Caco-2 (cell line): ENCODE results near the gene DDX39B. TPM values are rescaled to one million over a fixed set of nuclear protein-coding genes. Genes with fewer than 3 reads are reported as not detected.

Experiments used
- BruUV-seq: library from RNA; stranded (reverse); fragments of 400-500 nt; replicated peaks from 2 replicates; lab custom pipeline; 2021; lab: Mats Ljungman, UMichigan
- CTCF ChIA-PET: fragments of 300-600 bp; sonication (Branson Sonifier 250); formaldehyde crosslinking; loops from one replicate; lab custom pipeline; 2022; ENCODE audit warnings: antibody characterized with exemption; lab: Charles Lee
- POLR2A ChIA-PET: fragments of 300-600 bp; sonication (Branson Sonifier 250); formaldehyde crosslinking; loops from one replicate; lab custom pipeline; 2022; ENCODE audit warnings: antibody characterized with exemption; lab: Charles Lee
- DNase-seq, 2 experiments: peaks; one replicate each; pipeline versions ENCODE4 v3.0.0 to v3.0.0-alpha.2; 2020 to 2022
- H3K27me3 ChIP-seq: replicated peaks from 2 replicates; pipeline ENCODE4 v1.6.0; 2011; ENCODE audit warnings: low read length; ENCODE audit not compliant: control insufficient read depth, insufficient read depth
- H3K36me3 ChIP-seq: 2 replicates; pipeline ENCODE4 v1.5.1; 2011; ENCODE audit warnings: low read length; ENCODE audit not compliant: control insufficient read depth, insufficient read depth
- H3K4me1 ChIP-seq: fragments of 250-450 bp; sonication (Bioruptor Pico); 2 replicates; pipeline ENCODE4 v1.5.1; 2020; ENCODE audit warnings: mild to moderate bottlenecking
- H3K4me3 ChIP-seq: 2 replicates; pipeline ENCODE4 v1.5.1; 2011; ENCODE audit warnings: low read depth, mild to moderate bottlenecking, control low read depth, low read length
- H3K9me3 ChIP-seq: fragments of 250-450 bp; sonication (Bioruptor Pico); 2 replicates; pipeline ENCODE4 v1.5.1; 2020; ENCODE audit warnings: mild to moderate bottlenecking, moderate library complexity
- H3K27ac Mint-ChIP-seq: one replicate; pipeline ENCODE4 v1.8.0; 2022; ENCODE audit warnings: mixed read lengths; ENCODE audit not compliant: unreplicated experiment
- H3K27me3 Mint-ChIP-seq: one replicate; pipeline ENCODE4 v1.8.0; 2022; ENCODE audit warnings: mixed read lengths; ENCODE audit not compliant: insufficient read depth, unreplicated experiment
- H3K36me3 Mint-ChIP-seq: one replicate; pipeline ENCODE4 v1.8.0; 2022; ENCODE audit warnings: mild to moderate bottlenecking, mixed read lengths; ENCODE audit not compliant: insufficient read depth, unreplicated experiment
- H3K4me1 Mint-ChIP-seq: one replicate; pipeline ENCODE4 v1.8.0; 2022; ENCODE audit warnings: low read depth, mixed read lengths; ENCODE audit not compliant: unreplicated experiment
- H3K4me3 Mint-ChIP-seq: one replicate; pipeline ENCODE4 v1.8.0; 2022; ENCODE audit warnings: mild to moderate bottlenecking, moderate library complexity, mixed read lengths; ENCODE audit not compliant: unreplicated experiment
- H3K9me3 Mint-ChIP-seq: one replicate; pipeline ENCODE4 v1.8.0; 2022; ENCODE audit warnings: mixed read lengths; ENCODE audit not compliant: unreplicated experiment
- intact Hi-C: fragments of 100-400 bp; cut with micrococcal nuclease; formaldehyde crosslinking; loops from one replicate; pipeline ENCODE4 v1.10.0; 2022; ENCODE audit not compliant: unreplicated experiment
- total RNA-seq: library from RNA; stranded (reverse); gene quantifications from 2 replicates; pipeline ENCODE4 v1.2.3, GENCODE V29; 2022
- TF ChIP-seq, protein P1 (sequence below), 2 experiments: fragments of 200-600 bp in 1 of 2; IDR thresholded peaks; 1 replicate in 1 of 2; 2 replicates in 1 of 2; pipeline versions ENCODE4 v1.5.1 to v1.8.0; 2011 to 2022; ENCODE audit warnings: antibody characterized with exemption in 1 of 2, control low read depth in 1 of 2, inconsistent platforms in 1 of 2, low read depth in 1 of 2, low read length in 1 of 2, mild to moderate bottlenecking in 1 of 2, moderate library complexity in 1 of 2; ENCODE audit not compliant: insufficient read depth in 1 of 2, severe bottlenecking in 1 of 2, unreplicated experiment in 1 of 2

The DDX39B gene
- total RNA-seq, 1 experiment from 2014 or later: 416 TPM

- ChIA-PET POLR2A (no interaction called here), CTCF (no interaction called here)
- Mint-ChIP-seq H3K4me1 (peaks cover 18% of the 10 kb centered on the region), H3K27me3 (peaks cover 3% of the 10 kb centered on the region), H3K27ac (peak within 1 kb of the TSS; percentile 53), H3K4me3 (no peak within 1 kb of the TSS), H3K9me3 (no peaks in the 10 kb centered on the region), H3K36me3 (no peaks in the 10 kb centered on the region)
- Histone ChIP-seq H3K4me3 (no peak within 1 kb of the TSS), H3K27me3 (no peaks in the 10 kb centered on the region), H3K36me3 (no peaks in the 10 kb centered on the region), H3K9me3 (no peaks in the 10 kb centered on the region), H3K4me1 (peaks cover 10% of the 10 kb centered on the region)
- intact Hi-C loops: no loop called here
- BruUV-seq: no TSS peak
- no peak for DNase-seq
- TF ChIP-seq, protein P1, sequence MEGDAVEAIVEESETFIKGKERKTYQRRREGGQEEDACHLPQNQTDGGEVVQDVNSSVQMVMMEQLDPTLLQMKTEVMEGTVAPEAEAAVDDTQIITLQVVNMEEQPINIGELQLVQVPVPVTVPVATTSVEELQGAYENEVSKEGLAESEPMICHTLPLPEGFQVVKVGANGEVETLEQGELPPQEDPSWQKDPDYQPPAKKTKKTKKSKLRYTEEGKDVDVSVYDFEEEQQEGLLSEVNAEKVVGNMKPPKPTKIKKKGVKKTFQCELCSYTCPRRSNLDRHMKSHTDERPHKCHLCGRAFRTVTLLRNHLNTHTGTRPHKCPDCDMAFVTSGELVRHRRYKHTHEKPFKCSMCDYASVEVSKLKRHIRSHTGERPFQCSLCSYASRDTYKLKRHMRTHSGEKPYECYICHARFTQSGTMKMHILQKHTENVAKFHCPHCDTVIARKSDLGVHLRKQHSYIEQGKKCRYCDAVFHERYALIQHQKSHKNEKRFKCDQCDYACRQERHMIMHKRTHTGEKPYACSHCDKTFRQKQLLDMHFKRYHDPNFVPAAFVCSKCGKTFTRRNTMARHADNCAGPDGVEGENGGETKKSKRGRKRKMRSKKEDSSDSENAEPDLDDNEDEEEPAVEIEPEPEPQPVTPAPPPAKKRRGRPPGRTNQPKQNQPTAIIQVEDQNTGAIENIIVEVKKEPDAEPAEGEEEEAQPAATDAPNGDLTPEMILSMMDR (IDR thresholded peaks at IDR 0.05; ENCODE audit: insufficient read depth in 1 of 2, low read depth in 1 of 2, low read length in 1 of 2, severe bottlenecking in 1 of 2, unreplicated experiment in 1 of 2): no peak
Measured at GRCh38 chr6:31572041-31572911, 30.5 kb upstream of the DDX39B start, which contains the start of gene LTA. Gene LTA, plus strand, starts transcription at chr6:31572289. Its CDS starts 454 bp downstream, at chr6:31572743.

DNA sequence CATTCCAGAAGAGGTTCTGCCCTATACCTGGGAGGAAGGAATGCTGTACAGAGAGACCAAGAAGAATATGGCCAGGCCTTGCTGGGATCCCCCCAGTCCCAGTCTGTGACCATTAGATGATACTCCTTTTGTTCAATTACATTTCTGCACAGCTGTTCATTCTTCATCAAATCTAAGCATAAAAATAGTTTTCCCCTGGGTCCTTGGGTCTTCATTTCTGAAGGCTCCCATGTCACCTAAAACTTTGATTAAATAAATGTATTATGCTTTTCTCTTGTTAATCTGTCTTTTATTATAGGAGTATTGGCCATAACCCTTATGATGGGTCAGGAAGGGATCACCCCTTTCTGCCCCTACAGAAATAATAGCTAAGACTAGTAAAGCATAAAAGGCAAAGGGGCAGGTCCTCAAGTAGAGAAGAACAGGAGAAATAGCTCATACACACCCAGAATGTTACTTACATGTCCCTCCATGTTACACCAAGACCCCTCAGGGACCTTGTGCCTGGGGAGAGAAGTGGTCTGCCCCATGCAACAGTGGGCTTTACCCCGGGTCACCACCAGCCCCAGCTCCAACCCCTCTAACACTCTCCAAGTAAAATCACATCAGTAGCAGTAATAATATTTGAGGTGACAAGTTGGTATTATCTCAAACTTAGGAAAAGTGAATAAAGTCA, 28.2 kb upstream of the DDX39B start:
- no peak overlapping the region for H3K4me3 Mint-ChIP-seq
- no TSS peak for BruUV-seq
- POLR2A ChIA-PET: no interaction called here

GRCh38 chr6:31568537-31568961, 26.7 kb upstream of the DDX39B start:
- intact Hi-C loops: no loop called here
- Histone ChIP-seq H3K9me3 (no peaks in the 10 kb centered on the region), H3K36me3 (no peaks in the 10 kb centered on the region), H3K27me3 (no peaks in the 10 kb centered on the region), H3K4me3 (no peak overlapping the region), H3K4me1 (peaks cover 4% of the 10 kb centered on the region)
- Mint-ChIP-seq H3K4me3 (no peak overlapping the region), H3K27ac (no peak overlapping the region), H3K9me3 (no peaks in the 10 kb centered on the region), H3K27me3 (peaks cover 3% of the 10 kb centered on the region), H3K36me3 (no peaks in the 10 kb centered on the region), H3K4me1 (peaks cover 10% of the 10 kb centered on the region)
- TF ChIP-seq, protein P1 (IDR thresholded peaks at IDR 0.05; ENCODE audit: insufficient read depth in 1 of 2, low read depth in 1 of 2, low read length in 1 of 2, severe bottlenecking in 1 of 2, unreplicated experiment in 1 of 2): no peak
- DNase-seq: no peak
- no TSS peak for BruUV-seq
- POLR2A ChIA-PET: no interaction called here
- CTCF ChIA-PET: interaction anchor here (1.2 kb wide), 1 partner anchor 30 kb away, joined by 3 read pairs; no protein-coding TSS in a partner anchor

More for the DNA sequence above, 28.2 kb upstream of the DDX39B start:
- Mint-ChIP-seq H3K27ac (no peak overlapping the region), H3K36me3 (no peaks in the 10 kb centered on the region), H3K27me3 (peaks cover 3% of the 10 kb centered on the region), H3K9me3 (no peaks in the 10 kb centered on the region), H3K4me1 (peaks cover 18% of the 10 kb centered on the region)
- TF ChIP-seq, protein P1 (IDR thresholded peaks at IDR 0.05; ENCODE audit: insufficient read depth in 1 of 2, low read depth in 1 of 2, low read length in 1 of 2, severe bottlenecking in 1 of 2, unreplicated experiment in 1 of 2): no peak
- no peaks in the 10 kb centered on the region for H3K36me3 ChIP-seq
- DNase-seq: no peak
- H3K27me3 ChIP-seq: no peaks in the 10 kb centered on the region
- CTCF ChIA-PET: interaction anchor here (0.7 kb wide), 1 partner anchor 14 kb away, joined by 4 read pairs; no protein-coding TSS in a partner anchor
- peaks cover 10% of the 10 kb centered on the region for H3K4me1 ChIP-seq
- H3K9me3 ChIP-seq: no peaks in the 10 kb centered on the region
- intact Hi-C loops: no loop called here
- no peak overlapping the region for H3K4me3 ChIP-seq
